ENCODE results near the gene SELENOM. TPM values are rescaled to one million over a fixed set of nuclear protein-coding genes. Genes with fewer than 3 reads are reported as not detected.

The SELENOM gene
- total RNA-seq, 2 donors from 2014 or later = 27.1 to 61.7 TPM

DNA sequence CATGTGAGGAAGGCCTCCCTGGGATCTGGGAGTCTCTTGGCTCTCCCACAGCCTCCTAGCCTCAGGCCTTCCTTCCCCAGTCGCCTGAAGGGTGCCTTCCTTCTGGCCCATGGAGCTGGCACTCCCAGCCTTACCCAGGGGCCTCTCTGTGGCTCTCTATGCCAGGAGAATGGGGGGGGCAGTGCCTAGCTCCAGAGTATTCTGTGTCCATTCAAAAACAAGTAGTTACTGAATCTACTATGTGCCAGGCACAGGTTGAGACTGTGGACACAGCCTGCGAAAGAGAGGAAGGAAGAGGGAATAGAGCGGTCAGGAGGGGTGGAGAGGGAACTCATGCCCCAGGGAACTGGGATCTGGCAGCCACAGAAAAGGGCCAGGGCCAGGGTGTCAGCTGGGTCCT, 35.7 kb upstream of the SELENOM start:
- Histone ChIP-seq H3K4me1 (no peaks in the 10 kb centered on the region), H3K4me3 (no peak overlapping the region), H3K9me3 (no peaks in the 10 kb centered on the region), H3K27ac (no peak overlapping the region), H3K9ac (ENCODE audit: low read depth in 2 of 2, low read length in 2 of 2) (no peak overlapping the region), H3K27me3 (no peaks in the 10 kb centered on the region), H3K36me3 (no peaks in the 10 kb centered on the region)
- intact Hi-C loops (cut with DNase I) = no loop called here
- DNase-seq = no peak
- TF ChIP-seq, protein P1, sequence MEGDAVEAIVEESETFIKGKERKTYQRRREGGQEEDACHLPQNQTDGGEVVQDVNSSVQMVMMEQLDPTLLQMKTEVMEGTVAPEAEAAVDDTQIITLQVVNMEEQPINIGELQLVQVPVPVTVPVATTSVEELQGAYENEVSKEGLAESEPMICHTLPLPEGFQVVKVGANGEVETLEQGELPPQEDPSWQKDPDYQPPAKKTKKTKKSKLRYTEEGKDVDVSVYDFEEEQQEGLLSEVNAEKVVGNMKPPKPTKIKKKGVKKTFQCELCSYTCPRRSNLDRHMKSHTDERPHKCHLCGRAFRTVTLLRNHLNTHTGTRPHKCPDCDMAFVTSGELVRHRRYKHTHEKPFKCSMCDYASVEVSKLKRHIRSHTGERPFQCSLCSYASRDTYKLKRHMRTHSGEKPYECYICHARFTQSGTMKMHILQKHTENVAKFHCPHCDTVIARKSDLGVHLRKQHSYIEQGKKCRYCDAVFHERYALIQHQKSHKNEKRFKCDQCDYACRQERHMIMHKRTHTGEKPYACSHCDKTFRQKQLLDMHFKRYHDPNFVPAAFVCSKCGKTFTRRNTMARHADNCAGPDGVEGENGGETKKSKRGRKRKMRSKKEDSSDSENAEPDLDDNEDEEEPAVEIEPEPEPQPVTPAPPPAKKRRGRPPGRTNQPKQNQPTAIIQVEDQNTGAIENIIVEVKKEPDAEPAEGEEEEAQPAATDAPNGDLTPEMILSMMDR (IDR thresholded peaks at IDR 0.05) = no peak

DNA sequence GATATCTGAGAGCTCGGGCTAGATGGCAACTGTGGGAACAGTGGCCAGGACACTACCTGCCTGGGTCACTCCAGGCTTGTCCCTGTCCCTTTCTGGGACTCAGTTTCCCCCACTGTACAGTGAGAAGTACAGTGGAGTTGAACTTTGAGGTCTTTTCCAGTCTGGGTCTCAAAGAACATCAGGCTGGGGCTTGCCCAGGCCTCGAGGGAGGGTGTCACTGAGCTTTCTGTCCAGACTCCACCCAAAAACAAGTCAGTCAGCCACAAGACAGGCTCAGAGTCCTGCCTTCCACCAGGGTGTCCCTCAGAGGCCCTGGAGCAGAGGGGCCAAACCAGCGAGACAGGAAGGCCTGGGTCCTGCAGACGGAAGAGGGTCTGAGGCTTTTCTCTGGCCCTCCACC, 34.9 kb upstream of the SELENOM start:
- Histone ChIP-seq H3K27ac (no peak overlapping the region), H3K27me3 (no peaks in the 10 kb centered on the region), H3K4me3 (no peak overlapping the region), H3K36me3 (no peaks in the 10 kb centered on the region), H3K9me3 (no peaks in the 10 kb centered on the region), H3K9ac (ENCODE audit: low read depth in 2 of 2, low read length in 2 of 2) (no peak overlapping the region), H3K4me1 (no peaks in the 10 kb centered on the region)
- intact Hi-C loops (cut with DNase I) = no loop called here
- TF ChIP-seq, protein P1 (IDR thresholded peaks at IDR 0.05) = no peak
- DNase-seq = no peak

DNA sequence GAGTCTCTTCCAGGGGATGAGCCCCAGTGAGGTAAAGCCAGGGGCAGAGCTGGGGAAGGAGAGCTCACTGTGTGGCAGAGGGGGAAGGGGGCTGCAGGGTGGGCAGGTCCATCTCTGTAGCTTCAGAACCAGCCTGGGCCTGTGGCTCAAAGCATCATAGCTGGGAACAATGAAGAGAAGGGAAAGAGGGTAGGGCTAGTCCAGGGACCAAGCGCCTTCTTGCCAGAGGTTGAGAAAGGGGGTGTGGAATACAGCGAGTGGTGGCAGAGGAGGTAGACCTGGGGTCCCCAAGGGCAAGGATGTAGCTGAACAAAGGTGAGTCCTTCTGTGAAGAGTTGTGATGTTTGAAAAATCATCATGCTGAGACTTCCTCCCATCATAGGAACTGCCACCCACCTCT, 34.2 kb upstream of the SELENOM start:
- H3K27me3 ChIP-seq = no peaks in the 10 kb centered on the region
- no peaks in the 10 kb centered on the region for H3K36me3 ChIP-seq
- H3K4me3 ChIP-seq = no peak overlapping the region
- TF ChIP-seq, protein P1 (IDR thresholded peaks at IDR 0.05) = no peak
- H3K9me3 ChIP-seq = no peaks in the 10 kb centered on the region
- no peak overlapping the region for H3K27ac ChIP-seq
- no peak for DNase-seq
- no peaks in the 10 kb centered on the region for H3K4me1 ChIP-seq
- intact Hi-C loops (cut with DNase I) = no loop called here
- no peak overlapping the region for H3K9ac ChIP-seq (ENCODE audit: low read depth in 2 of 2, low read length in 2 of 2)

DNA sequence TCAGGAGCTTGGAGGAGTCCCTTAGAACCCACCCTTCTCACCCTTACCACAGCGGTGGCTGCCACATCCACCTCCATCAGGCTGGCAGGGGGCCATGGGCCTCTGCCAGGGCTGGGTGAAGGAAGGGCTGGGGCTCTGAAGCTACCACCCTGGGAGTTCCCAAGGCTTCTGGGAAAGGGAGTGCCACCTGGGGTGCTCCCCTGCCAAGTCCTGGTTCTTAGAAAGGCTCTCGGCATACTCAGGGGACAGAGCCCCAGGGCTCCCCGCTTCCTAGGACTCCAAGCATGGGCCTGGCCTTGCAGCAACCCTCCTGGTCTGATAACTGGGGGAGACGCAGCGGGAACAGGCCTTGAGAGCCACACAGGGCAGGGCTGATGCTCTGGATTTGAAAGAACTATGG, 33.4 kb upstream of the SELENOM start:
- Histone ChIP-seq H3K9me3 (no peaks in the 10 kb centered on the region), H3K27ac (no peak overlapping the region), H3K4me3 (no peak overlapping the region), H3K27me3 (no peaks in the 10 kb centered on the region), H3K36me3 (no peaks in the 10 kb centered on the region), H3K9ac (ENCODE audit: low read depth in 2 of 2, low read length in 2 of 2) (no peak overlapping the region), H3K4me1 (no peaks in the 10 kb centered on the region)
- TF ChIP-seq, protein P1 (IDR thresholded peaks at IDR 0.05) = no peak
- intact Hi-C loops (cut with DNase I) = no loop called here
- no peak for DNase-seq

DNA sequence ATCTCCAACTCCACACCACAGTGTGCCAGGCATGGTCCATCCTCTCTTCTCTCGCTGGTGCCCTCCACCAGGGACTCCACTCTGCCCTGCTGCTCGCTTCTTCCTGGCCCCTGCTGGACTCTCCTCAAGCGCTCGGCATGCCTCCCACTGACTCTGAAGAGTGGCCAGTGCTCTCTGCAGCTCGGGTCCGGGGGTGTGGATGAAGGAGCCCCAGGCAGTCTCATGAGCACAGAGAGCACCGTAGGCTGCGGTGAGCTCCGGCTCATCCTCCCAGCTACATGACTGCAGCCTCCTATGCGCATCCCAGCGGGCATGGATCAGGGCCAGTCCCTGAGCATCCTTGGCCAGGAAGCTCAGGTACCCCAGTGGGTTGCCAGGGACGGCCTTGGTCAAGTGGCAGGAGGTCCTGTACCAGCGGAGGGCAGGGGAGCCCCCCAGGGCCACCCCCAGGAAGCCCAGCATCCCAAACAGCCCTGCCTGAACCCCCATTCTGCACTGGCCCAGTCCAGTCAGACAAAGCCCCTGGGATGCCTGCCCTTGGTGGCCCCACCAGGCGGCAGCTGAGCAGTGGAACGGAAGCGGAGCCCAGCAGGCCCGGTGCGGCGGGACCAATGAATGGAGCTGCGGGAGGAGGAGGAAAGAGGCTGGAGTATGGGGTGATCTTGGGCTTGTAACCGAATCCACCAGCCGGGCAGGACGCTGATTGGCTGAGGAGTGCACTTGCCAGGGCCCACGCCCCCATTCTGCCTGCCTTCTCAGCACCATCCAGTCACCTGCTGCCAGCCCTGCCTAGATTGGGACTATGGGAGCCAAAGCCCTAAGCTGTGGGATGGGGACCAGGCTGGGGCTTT, 32.7 kb upstream of the SELENOM start, which contains the start of gene PLA2G3:
Gene PLA2G3 (minus strand): TSS at position 643 of the 851 bp plus-strand sequence. CDS start 154 bp downstream, at position 489.
- no peaks in the 10 kb centered on the region for H3K36me3 ChIP-seq
- H3K4me3 ChIP-seq = no peak within 1 kb of the TSS
- TF ChIP-seq, protein P1 (IDR thresholded peaks at IDR 0.05) = no peak
- no peaks in the 10 kb centered on the region for H3K4me1 ChIP-seq
- H3K9me3 ChIP-seq = no peaks in the 10 kb centered on the region
- intact Hi-C loops (cut with DNase I) = no loop called here
- peak; percentile 48 for DNase-seq
- H3K27ac ChIP-seq = no peak within 1 kb of the TSS
- no peak within 1 kb of the TSS for H3K9ac ChIP-seq (ENCODE audit: low read depth in 2 of 2, low read length in 2 of 2)
- H3K27me3 ChIP-seq = no peaks in the 10 kb centered on the region

Data from colonic mucosa (tissue), 4 donors.